ENCODE measurements around the gene RHOBTB3. TPM values are rescaled to one million over a fixed set of nuclear protein-coding genes. Genes with fewer than 3 reads are reported as not detected.

The RHOBTB3 gene, protein sequence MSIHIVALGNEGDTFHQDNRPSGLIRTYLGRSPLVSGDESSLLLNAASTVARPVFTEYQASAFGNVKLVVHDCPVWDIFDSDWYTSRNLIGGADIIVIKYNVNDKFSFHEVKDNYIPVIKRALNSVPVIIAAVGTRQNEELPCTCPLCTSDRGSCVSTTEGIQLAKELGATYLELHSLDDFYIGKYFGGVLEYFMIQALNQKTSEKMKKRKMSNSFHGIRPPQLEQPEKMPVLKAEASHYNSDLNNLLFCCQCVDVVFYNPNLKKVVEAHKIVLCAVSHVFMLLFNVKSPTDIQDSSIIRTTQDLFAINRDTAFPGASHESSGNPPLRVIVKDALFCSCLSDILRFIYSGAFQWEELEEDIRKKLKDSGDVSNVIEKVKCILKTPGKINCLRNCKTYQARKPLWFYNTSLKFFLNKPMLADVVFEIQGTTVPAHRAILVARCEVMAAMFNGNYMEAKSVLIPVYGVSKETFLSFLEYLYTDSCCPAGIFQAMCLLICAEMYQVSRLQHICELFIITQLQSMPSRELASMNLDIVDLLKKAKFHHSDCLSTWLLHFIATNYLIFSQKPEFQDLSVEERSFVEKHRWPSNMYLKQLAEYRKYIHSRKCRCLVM
- 100 to 1,000 TPM; 109 to 245 (median 183) TPM for total RNA-seq

DNA sequence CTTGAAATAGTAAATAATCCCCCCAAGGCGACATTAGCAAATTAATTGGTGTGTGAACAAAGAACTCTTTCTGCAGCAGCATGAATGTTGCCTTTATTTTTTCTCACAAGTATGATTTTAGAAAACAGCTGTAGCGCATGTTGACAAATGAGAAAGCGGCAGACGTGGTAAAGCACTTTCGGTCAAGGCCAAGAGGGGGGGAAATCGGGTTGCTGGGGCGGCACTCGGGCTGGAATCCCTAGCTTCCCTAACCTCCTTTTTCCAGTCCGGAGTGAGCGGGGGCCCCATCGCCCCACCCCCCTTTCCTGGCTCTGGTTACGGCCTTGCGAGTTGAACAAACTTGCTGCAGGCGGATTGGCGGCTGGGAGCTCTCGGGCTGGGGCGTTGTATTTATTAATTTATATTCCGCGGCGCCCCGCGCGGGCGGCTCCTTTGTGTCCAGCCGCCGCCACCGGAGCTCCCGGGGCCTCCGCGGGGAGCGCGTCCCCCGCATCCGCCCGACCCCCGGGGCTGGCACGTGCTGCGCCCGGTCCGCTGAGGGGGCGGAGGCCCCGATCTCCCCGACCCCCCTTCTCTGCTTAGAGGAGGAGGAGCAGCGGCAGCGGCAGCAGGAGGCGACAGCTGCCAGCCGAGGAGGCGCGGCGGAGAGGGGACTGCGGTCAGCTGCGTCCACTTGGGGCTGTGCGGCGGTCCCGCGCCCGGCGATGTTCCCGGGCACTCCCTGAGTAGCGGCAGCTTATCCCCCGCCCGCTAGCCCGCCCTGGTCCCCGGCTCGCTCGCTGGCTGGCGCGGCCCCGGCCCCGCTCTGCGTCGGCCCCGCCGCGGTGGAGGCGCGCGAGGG is at the start of gene RHOBTB3:
Gene RHOBTB3 (plus strand): TSS at position 607 of the 841 bp plus-strand sequence. CDS start 347 bp downstream, outside the sequence.
- TF ChIP-seq, protein P1, sequence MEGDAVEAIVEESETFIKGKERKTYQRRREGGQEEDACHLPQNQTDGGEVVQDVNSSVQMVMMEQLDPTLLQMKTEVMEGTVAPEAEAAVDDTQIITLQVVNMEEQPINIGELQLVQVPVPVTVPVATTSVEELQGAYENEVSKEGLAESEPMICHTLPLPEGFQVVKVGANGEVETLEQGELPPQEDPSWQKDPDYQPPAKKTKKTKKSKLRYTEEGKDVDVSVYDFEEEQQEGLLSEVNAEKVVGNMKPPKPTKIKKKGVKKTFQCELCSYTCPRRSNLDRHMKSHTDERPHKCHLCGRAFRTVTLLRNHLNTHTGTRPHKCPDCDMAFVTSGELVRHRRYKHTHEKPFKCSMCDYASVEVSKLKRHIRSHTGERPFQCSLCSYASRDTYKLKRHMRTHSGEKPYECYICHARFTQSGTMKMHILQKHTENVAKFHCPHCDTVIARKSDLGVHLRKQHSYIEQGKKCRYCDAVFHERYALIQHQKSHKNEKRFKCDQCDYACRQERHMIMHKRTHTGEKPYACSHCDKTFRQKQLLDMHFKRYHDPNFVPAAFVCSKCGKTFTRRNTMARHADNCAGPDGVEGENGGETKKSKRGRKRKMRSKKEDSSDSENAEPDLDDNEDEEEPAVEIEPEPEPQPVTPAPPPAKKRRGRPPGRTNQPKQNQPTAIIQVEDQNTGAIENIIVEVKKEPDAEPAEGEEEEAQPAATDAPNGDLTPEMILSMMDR (IDR thresholded peaks at IDR 0.05): no peak
- ATAC-seq (ENCODE audit: low FRiP score): peak; percentile 75
- peak; percentile 43 for DNase-seq (ENCODE audit: low spot score)

DNA sequence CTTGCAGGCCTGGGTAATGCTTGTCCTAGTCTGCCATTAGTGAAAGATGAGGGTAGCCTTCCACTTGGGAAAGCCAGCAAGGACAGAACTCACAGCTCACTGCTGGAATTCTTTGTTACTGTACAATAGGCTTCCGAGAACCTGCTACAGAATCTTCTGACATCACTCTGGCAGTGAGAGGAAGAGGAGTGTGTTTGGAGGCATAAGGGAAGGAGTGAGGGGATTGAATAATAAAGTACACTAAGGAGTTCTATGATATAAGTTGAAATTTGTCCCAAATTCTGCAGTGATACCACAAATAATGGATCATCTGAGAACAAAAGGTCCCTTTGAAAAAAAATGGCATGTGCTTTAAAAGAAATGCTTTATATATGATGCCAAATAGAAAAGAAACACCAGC is 48.2 kb upstream of the RHOBTB3 start, which contains the start of gene SPATA9:
Gene SPATA9 (minus strand): TSS at position 101 of the 400 bp plus-strand sequence. CDS start 137 bp downstream, outside the sequence.
- ATAC-seq (ENCODE audit: low FRiP score) (no peak), DNase-seq (ENCODE audit: low spot score) (no peak)
- TF ChIP-seq, protein P1 (IDR thresholded peaks at IDR 0.05): no peak

DNA sequence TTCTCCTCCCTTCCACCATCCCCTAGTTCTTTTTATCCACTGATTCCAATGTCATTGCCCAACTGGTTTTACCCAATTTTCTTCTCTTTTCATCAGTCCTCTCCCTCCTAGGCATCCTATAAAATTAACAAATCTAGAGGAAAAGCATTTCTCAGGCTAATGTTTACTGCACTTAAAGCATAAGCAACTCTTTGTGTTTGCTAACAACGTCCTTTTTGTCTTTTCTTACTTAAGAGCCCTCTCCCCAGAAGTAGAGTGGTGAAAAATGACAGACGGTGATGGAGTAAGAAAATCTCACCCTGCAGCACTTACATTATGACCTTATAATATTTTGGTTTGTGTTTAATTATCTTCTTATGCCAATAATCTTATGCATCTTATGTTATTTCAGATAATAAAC is 46.8 kb upstream of the RHOBTB3 start:
- ATAC-seq (ENCODE audit: low FRiP score): no peak
- no peak for DNase-seq (ENCODE audit: low spot score)
- TF ChIP-seq, protein P1 (IDR thresholded peaks at IDR 0.05): no peak

DNA sequence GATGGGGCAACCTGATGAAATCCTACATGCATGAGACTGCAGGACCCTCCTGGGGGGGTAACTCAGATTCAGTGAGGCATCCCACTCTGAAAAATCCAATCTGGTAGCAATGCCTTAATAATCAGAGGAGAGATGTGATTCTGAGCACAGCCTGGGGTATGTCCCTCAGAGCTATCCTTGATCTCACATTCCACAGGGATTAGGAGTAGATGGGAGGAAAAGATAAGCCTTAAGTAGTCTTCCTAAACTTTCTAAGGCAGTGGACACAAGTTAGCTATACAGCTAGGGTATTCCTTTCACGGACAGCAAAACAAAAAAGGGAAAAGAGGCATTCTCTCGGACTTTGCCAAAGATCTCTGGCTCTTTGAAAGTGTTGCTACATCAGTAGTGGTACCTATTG is 44.5 kb upstream of the RHOBTB3 start:
- no peak for DNase-seq (ENCODE audit: low spot score)
- TF ChIP-seq, protein P1 (IDR thresholded peaks at IDR 0.05): no peak
- no peak for ATAC-seq (ENCODE audit: low FRiP score)

DNA sequence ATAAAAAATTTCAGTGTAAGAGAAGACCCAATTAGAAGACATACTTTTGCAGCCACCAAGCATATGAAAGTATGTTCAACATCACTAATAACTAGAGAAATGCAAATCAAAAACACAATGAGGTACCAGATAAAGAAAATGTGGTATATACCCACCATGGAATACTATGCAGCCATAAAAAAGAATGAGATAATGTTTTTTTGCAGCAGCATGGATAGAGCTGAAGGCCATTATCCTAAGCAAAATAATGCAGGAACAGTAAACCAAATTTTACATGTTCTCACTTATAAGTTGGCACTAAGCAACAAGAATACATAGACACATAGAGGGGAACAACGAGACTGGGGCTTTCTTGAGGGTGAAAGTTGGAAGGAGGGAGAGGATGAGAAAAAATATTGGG is 41.5 kb upstream of the RHOBTB3 start:
- TF ChIP-seq, protein P1 (IDR thresholded peaks at IDR 0.05): no peak
- ATAC-seq (ENCODE audit: low FRiP score) (no peak), DNase-seq (ENCODE audit: low spot score) (no peak)

DNA sequence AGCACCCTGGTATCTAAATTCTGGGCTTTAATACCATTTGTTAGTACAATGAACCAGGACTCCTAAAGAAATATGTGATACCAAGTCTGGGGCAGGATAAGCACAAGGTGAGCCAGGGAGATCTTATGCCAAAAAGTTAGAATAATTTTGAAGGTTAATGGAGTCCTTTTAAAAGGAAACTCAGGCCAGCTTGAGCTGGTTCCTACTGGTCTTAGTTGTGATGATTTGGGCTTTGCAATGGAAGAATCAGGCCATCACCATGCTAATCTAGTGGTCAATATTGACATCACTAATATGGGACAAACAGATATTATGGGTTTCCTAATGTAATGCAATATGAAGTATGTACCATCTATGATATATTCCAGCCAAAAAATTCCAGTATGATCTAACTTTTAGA is 40.8 kb upstream of the RHOBTB3 start:
- TF ChIP-seq, protein P1 (IDR thresholded peaks at IDR 0.05): no peak
- ATAC-seq (ENCODE audit: low FRiP score) (no peak), DNase-seq (ENCODE audit: low spot score) (no peak)
